Posterior vena cava (tissue), 2 donors: ENCODE measurements around the gene ZNF862. TPM values are rescaled to one million over a fixed set of nuclear protein-coding genes. Genes with fewer than 3 reads are reported as not detected.
A peak's percentile ranks its signal among the peaks of the same experiment; 100 is the strongest.

Experiments
- DNase-seq: peaks from one replicate; pipeline ENCODE4 v3.0.0-alpha.2; 2020; ENCODE audit warnings: low spot score
- intact Hi-C, 2 donors: fragments of 100-400 bp; cut with DNase I; formaldehyde crosslinking; loops; one replicate each; pipeline versions ENCODE4 v1.14.1 to v1.14.2; 2022 to 2023
- total RNA-seq, 2 donors: library from RNA; stranded (reverse); fragmentation: NEBNext Ultra II Directional; extraction: Animal tissue kit (Norgen Biotek cat#: 25700); gene quantifications; one replicate each; pipeline ENCODE4 v1.2.1, GENCODE V29; 2021
- donor health status: DM: yes; HTN: yes; CAD: no.
- donor health status: DM: yes; HTN: yes; CAD: no.

ZNF862 gene
- total RNA-seq, 2 donors from 2014 or later, result 12.6 to 14.2 TPM

DNA sequence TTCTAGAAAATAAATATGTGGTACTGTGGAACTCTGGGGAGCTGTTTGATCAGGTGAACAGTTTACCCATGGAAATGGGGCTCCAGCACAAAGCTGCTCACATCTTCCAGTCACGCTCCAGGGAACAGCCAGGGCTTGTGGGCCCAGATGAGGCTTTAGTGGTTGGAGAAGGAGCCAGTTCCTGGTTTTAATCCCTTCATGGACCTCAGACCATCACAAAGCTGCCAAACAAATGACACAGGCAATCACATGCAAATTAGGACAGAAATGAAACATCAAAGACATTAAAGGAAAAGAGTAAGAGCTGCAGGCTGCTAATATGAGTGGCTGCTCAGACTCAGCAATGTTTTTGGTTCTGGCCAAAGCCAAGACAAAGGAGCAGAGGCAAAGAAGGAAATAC lies 33.4 kb downstream of the ZNF862 start:
- no peak for DNase-seq
- intact Hi-C loops, result no loop called here

DNA sequence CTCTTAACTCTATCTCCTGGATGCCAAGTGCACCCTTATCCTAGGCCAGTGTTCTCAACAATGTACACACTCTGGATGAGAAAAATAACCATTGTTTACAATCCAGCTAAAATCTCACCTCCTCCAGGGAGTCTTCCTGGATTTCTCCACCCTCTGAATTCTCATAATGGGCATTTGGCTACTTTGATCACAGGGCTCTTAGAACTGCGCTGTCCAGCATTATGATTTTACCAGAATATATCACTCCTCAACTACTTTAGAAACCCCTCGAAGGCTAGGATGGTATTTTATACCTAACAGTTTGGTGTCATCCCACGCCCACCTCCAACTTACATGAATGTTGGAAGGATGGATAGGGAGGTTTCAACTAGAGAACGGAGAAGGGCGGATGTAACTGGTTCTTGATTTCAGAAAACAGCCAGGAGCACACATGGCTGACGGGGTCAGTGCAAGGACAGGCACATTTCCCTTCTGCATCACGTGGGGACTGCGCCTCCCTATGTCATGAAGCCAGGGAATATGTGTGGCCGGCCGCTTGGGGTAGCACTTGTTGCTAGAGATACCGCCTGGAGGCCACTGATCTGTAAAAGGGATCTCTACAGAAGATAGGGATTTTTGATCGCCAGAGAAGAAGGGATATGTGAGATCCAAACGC lies 34.4 kb downstream of the ZNF862 start:
- peak; percentile 94 for DNase-seq
- intact Hi-C loops, result no loop called here

DNA sequence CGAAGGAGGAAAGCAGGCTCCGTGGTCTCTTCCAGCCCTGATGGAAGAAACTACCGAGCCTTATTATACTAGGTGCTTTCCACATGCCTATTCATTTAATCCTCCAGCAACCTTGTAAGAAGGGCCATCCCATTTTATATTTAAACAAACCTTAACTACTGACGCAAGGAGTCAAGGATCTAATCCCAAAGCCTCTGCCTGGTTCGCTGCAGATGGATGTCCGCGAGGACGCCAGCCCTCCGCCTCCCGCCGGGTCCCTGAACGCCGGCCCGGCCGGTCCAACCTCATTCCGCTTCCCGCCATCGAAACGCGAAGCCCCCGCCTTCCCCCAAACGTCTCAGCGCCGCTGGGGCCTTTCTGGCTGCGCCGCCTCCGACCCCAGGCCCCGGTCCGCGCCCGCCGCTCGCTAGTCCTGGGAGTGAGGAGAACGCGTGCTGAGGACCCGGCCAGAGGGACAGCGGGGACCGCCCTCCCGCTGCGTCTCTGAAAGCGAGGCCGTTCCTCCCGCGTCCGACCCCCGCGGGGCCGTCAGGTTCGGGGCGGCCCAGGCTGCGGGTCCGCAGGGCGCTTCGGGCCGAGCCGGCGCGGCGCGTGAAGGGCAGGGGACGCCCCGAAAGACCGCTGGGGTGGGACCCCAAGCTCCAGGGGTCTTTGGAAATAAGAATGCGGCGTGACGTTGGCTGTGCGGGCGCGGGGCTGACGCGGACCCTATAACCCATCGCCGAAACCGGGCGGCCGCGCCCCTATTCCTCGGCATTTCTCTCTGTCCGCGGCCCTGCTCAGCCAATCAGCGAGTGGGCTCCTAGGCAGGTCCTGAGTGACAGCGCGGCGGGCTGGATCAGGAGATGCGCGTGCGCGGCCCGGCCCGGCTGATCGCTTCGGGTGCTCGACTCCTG lies 35.1 kb downstream of the ZNF862 start, which contains the start of gene ATP6V0E2:
ATP6V0E2 (plus strand) TSS at position 896 of the 896 bp plus-strand sequence. CDS start 97 bp downstream, outside the sequence.
- DNase-seq, result peak; percentile 97
- intact Hi-C loops, result no loop called here

DNA sequence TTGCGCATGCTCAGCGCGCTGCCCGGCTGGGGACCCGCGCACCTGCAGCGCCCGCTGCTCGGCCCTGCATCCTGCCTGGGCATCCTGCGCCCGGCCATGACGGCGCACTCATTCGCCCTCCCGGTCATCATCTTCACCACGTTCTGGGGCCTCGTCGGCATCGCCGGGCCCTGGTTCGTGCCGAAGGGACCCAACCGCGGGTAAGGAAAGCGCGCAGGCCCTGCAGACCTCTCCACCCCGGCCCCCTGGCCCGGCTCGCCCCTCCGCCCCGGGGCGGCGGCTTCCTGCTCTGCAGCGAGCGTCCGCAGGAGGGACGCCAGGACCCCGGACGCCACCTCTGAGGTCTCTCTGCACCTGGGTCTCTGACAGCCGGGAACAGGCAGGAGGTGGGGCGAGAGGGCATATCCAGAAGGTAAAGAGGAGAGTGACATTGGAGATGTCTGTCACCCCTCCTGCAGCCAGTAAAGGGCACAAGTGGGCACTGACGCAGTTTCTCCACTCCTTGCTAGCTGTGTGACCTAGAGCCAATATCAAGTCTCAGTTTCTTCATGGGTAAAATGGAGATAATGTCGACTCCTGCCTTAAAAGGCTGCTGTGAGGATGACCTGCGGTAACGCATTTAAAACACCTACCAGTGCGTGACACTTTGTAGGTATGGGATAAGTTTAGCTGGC lies 35.9 kb downstream of the ZNF862 start:
- no peak for DNase-seq
- intact Hi-C loops, result no loop called here

DNA sequence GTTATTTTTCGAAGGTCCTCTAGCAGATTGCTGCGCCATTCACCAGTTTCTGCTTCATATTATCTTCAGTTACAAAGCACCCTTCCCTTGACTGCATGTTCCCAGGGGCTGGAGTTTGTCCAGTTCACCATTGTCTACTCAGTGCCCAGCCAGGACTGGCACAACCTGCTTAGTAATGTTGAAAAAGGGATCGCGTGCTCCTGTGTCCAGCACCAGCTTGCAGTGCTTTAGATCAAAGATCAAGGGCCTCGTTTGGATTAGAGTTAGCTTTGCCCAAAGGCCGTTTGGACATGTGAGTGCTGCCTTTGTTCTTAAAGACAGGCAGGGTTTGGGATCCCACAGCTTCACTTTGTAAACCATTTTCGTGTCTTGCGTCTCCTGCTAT lies 36.5 kb downstream of the ZNF862 start:
- intact Hi-C loops, result no loop called here

DNA sequence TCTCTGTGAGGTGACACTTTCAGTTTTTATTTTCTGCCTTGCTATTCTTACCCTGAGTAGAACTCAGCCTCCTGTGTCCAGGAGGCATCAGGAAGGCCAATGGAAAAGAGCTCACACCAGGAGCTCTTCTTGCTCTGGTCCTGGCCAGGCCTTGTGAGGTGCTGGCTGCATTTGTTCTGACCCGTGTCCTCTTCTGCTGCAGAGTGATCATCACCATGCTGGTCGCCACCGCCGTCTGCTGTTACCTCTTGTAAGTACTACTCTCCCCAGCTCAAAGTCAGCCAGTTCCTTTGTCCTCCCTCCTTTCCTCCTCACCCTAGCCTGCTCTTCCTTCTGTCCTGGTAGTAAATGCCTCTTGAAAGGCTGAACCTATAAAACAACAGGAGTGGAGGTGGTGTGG lies 37.2 kb downstream of the ZNF862 start:
- intact Hi-C loops, result no loop called here
- DNase-seq, result no peak

More for the DNA sequence above, 36.5 kb downstream of the ZNF862 start:
- no peak for DNase-seq

DNA sequence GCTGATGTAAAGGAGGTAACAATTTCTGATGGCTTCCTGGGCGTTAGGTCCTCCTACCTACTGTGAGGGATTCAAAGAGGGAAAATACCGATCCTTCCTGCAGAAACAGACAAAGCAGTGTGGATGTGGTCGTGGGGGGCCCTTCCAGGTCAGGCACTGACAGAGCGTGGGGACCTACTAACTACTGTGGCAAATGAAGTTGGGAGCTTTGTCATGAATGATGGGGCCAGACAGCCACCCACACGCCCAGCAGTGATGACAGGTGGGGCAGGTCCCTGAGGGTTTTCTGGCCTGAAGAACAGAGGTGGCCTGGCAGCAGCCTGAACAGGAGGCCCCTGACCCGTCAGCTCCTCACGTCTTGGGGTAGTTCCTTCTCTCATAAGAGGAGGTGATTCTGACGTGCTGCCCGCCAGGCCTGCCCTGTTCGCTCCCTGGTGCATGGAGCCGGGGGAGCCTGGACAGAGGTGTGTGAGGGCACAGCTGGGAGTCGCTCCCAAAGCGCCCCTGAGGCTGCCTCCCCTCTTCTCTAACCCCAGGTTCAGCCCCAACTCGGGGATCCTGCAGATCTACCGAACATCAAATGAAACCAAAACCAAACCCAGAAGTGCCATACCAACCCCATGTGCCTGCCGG lies 39.8 kb downstream of the ZNF862 start:
- intact Hi-C loops, result no loop called here
- DNase-seq, result no peak

DNA sequence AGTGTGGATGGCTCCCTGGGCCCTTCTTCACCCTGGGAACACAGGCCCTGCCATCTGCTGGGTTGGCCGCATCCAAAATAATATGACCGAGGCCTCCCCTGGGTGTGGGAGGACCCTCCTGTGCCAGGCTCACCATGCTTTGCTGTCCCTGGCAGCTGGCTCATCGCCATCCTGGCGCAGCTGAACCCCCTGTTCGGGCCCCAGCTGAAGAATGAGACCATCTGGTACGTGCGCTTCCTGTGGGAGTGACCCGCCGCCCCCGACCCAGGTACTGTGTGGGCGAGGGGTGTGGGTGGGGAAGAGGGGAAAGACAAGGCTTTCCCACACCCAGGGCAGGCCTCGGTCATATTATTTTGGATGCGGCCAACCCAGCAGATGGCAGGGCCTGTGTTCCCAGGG lies 40.3 kb downstream of the ZNF862 start:
- intact Hi-C loops, result no loop called here
- no peak for DNase-seq

DNA sequence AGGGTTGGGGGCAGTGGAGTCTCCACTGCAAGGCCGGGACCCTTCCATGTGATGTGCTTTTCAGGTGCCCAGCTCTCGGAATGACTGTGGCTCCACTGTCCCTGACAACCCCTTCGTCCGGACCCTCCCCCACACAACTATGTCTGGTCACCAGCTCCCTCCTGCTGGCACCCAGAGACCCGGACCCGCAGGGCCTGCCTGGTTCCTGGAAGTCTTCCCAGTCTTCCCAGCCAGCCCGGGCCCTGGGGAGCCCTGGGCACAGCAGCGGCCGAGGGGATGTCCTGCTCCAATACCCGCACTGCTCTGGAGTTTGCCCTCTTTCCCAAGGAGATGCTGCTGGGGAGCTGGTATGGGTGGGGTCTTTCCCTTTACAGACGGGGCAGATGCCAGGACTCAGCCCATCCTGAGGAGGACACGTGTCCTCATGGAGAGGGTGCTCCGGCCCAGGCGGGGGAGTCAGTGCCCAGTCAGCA lies 41.1 kb downstream of the ZNF862 start:
- DNase-seq, result no peak
- intact Hi-C loops, result no loop called here

DNA sequence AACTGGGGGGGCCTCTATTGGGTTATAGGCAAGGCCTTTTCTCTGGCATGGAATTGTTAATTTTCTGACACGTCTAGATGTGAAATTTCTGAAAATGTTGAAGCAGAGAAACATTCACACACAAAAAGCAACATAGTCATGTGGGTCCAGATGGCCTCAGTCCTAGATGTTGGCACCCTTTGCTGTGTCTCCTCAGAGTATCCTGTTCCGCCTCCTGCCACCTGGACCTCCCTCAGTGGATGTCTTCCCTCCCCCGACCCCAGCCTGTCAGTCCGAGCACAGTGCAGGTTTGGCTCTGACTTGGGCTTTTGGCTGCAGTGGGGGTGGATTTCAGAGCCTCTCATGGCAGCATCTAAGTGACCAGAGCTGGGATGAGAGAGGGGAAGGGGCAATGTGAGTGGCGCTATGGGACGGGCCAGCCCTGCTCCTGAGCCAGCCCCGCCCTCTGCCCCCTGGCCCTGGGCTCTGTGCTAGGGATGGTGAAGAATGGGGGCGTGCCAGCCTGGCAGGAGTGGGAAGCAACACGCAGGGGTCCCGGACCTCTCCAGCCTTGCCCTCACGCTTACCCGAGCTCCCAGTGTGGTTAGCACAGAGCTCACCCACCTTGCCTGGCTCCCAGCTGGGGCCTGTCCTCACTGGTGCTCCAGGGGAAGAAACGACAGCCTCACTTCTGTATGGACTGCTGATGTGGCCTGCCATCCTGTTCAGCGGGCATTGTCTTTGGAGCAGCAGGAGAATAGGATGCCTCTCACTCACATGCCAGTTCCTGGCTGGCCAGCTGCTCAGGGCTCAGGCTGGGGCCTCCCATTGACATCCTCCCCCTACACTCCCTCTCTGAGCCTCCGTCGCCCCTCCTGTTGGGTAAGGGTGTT lies 41.8 kb downstream of the ZNF862 start:
- DNase-seq, result peak; percentile 72

DNA sequence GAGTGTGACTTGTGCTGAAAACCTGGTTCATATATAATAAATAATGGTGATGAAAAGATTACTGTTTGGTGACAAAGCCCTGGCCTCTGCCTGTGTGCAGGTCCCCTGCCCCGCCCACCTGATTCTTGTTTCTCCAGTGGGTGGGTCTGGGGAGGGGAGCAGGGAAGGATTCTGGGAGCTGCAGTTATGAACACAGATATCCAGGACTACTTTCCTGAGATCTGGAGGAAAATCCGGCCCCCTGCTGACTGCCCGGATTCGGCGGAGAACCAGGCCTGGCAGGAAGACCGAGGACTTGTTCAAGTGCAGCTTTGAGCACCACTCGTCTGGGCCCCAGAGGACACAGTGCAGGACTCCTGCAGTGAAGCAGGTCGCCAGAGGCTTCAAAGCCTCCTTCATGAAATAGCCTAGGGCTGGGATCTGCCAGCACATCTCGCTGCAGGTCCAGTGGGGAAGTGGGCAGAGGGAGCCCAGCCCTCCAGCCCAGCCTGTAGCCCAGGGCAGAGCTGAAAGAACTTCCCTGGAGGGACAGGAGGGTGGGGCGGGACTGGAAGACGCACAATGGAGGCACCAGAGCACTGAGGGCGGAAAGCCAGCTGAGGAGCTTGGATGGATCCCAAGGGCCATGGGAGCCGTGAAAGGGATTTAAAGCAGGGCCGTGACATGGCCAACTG lies 42.6 kb downstream of the ZNF862 start:
- no peak for DNase-seq
- intact Hi-C loops, result loop anchor here in 1 of 2 donors (10.0 kb wide), 1 partner anchor 164 kb away; no protein-coding TSS in a partner anchor

More for the DNA sequence above, 41.8 kb downstream of the ZNF862 start:
- intact Hi-C loops, result loop anchor here in 1 of 2 donors (10.0 kb wide), 1 partner anchor 165 kb away; no protein-coding TSS in a partner anchor

DNA sequence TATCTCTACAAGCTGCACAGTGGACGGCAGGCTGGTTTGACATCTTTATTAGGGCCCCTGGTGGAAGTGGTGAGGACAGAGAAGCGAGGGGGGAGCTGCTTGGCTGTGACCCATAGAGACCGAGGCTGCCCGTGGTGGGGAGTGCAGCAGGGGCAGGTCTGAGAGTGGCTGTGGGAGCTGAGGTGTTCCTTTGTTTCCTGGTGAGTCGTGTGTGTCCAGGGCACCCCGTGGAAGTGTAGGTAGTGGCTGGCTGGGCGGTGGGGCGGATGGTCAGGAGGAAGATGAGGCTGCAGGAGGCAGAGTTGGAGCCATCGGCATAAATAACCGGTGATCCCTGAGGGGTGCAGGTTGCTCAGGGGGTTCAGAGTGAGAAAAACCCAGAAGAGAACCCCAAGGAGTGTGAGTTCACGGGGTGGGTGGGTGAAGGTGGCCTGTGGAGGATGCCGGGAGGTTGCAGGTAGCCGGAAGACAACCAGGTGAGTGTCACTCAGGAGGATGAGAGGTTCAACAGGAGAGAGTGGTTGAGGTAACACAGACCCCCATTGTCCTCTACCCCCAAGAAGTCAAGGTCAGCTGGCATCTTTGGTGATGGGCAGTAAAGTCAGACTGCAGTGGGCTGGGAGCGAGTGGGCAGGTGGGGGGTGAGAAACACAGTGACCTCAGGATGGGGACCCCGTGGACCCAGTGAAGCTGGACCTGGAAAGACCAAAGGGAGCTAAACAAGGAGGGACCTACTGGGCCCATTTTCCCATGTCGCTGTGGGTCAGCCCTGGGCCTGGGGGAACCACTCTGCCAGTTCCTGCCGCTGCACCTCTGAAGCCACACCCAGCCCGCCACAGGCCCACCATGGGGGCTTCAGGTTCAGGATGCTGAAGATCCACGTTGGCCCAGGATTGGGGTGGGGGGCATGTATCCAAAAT lies 43.4 kb downstream of the ZNF862 start:
- intact Hi-C loops, result loop anchor here in 1 of 2 donors (10.0 kb wide), 1 partner anchor 163 kb away; no protein-coding TSS in a partner anchor
- peak; percentile 79 for DNase-seq

DNA sequence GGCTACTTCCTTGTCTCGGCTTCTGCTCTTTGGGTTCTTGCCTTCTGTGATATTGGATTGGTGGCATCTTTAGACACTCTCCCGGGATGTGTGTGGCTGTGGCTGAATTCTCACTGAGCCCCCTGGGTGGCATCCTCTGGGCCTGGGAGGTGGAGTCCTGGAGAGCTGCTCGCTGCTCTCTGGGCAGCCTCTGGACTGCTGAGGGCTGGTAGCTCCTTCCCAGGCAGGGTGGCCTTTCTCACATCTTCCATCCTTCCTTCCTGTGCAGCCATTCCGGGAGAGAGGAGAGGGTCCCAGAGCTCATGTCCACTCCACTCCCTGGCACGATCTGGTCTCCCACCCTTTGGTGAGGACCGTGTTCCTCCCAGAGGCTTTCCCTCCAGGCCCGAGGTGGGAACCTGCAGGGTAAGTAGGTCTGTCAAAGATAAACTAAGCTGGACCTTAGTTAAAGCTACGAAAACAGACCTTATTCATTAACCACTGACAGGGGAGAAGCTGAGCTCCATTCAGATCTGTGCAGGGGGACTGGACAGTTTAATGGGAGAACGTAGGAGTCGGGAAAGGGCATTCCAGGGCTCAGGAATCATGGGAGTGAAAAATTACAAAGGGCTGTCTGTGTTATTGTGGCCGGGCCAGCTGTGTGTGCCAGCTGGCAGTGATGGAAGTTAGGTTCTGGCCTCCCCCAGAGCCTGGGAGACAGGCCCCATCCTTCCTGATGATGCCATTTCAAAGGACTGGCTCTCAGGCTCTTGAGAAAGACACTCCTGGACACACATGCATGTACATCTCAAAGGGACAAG lies 44.3 kb downstream of the ZNF862 start:
- no peak for DNase-seq
- intact Hi-C loops, result loop anchor here in 1 of 2 donors (10.0 kb wide), 1 partner anchor 162 kb away; no protein-coding TSS in a partner anchor

DNA sequence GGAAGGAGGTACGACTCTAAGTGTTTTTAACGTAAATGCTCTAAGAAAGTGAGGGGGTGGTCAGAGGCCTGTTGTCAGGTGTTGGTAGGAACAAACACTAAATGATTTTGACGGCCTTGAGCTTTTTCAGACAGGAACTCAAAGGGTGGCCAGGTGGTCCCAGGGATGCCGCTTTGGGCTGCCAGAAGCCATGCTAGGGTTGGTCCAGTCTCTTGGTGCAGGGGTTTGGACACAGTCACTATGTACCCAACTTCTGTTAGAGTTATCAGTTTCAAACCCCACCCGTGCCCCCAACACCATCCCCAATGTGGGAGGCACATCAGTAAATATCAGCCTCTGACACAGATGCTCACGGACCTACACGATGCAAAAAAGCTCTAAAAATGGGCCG lies 44.9 kb downstream of the ZNF862 start:
- intact Hi-C loops, result loop anchor here in 1 of 2 donors (10.0 kb wide), 1 partner anchor 162 kb away; no protein-coding TSS in a partner anchor
- no peak for DNase-seq

DNA sequence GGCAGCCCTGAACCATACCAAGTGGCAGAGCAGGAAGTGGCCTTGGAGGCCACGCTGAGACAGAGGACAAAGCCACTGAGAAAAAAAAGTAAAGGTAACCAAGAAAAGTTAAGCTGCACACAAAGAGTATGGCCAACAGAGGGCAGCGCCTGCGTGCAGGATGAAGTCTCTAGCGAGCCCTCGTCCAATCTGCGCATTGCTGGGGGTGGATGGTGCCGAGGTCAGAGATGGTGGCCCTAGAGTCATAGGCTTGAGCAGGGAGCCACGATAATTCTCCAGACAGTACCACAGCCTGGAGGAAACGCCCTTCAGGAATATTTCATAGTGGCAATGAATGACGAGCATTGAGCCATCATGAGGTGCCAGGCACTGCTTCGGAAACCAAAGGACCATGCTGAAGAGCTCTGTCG lies 45.3 kb downstream of the ZNF862 start:
- DNase-seq, result peak; percentile 88
- intact Hi-C loops, result loop anchor here in 1 of 2 donors (10.0 kb wide), 1 partner anchor 161 kb away; no protein-coding TSS in a partner anchor
